NT2/D1 (cell line): ENCODE data around the gene RAB11FIP4.
A peak's percentile ranks its signal among the peaks of the same experiment; 100 is the strongest.

Source experiments
- DNase-seq: peaks from one replicate; pipeline ENCODE4 v3.0.0-alpha.2; 2011; ENCODE audit warnings: low read depth, low spot score
- H3K27me3 ChIP-seq: 2 replicates; pipeline ENCODE4 v1.6.0; 2011; ENCODE audit warnings: mild to moderate bottlenecking; ENCODE audit not compliant: insufficient read length, insufficient read depth
- H3K36me3 ChIP-seq: 2 replicates; pipeline ENCODE4 v1.6.1; 2011; ENCODE audit warnings: mild to moderate bottlenecking, low read length, mixed read lengths; ENCODE audit not compliant: insufficient read depth, insufficient read length
- H3K4me1 ChIP-seq: 2 replicates; pipeline ENCODE4 v1.5.1; 2011; ENCODE audit not compliant: insufficient read depth, insufficient read length
- H3K4me3 ChIP-seq: 2 replicates; pipeline ENCODE4 v1.5.1; 2011; ENCODE audit warnings: low read depth; ENCODE audit not compliant: insufficient read length
- H3K9ac ChIP-seq: 2 replicates; pipeline ENCODE4 v1.6.0; 2011; ENCODE audit warnings: low read depth; ENCODE audit not compliant: insufficient read length
- H3K9me3 ChIP-seq: 2 replicates; pipeline ENCODE4 v1.5.1; 2011; ENCODE audit warnings: mild to moderate bottlenecking, low read length; ENCODE audit not compliant: insufficient read depth
- SUZ12 ChIP-seq: IDR thresholded peaks from 2 replicates; pipeline ENCODE4 v1.6.1; 2011; ENCODE audit not compliant: insufficient read length, insufficient read depth; ENCODE audit errors: extremely low read depth
- YY1 ChIP-seq: IDR thresholded peaks from 2 replicates; pipeline ENCODE4 v1.6.1; 2011; ENCODE audit not compliant: insufficient read length, insufficient read depth
- ZNF274 ChIP-seq: IDR thresholded peaks from 2 replicates; pipeline ENCODE4 v1.6.1; 2011; ENCODE audit warnings: mild to moderate bottlenecking, low read depth, low read length

Gene RAB11FIP4

GRCh38 chr17:31528291-31528874 is 136.9 kb downstream of the RAB11FIP4 start:
- H3K9me3 ChIP-seq = peaks cover 11% of the 10 kb centered on the region; the same call in 1 of the 2 replicates
- peak overlapping the region; percentile 10 for H3K9ac ChIP-seq
- no peaks in the 10 kb centered on the region for H3K27me3 ChIP-seq
- H3K36me3 ChIP-seq = peaks cover 18% of the 10 kb centered on the region
- no peak for DNase-seq
- H3K4me3 ChIP-seq = no peak overlapping the region
- TF ChIP-seq YY1 = no peak
- no peak for TF ChIP-seq ZNF274
- no peak for TF ChIP-seq SUZ12
- H3K4me1 ChIP-seq = peaks cover 8% of the 10 kb centered on the region

DNA sequence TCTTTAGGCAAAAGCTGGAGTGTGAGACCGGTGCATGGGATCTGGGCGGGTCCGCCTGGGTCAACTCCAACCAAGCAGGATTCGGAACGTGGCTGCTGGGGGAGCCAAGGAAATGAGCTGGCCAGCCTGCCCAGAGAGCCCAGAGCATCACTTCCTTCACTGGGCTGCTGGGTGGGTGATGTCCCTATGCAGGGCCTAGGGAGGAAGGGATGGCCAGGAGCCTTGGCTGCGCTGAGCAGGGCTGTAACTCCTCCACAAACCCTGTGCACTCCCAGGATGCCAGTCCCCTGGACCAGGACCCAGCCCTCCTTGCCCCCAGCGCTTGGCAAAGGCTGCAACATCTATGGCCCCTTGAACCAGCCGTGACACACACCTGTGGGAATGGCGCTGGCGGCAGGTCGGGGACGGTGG is 138.4 kb downstream of the RAB11FIP4 start:
- TF ChIP-seq YY1 (no peak), SUZ12 (no peak), ZNF274 (no peak)
- Histone ChIP-seq H3K4me1 (peaks cover 5% of the 10 kb centered on the region), H3K9ac (no peak overlapping the region), H3K9me3 (no peaks in the 10 kb centered on the region), H3K4me3 (no peak overlapping the region), H3K36me3 (peaks cover 13% of the 10 kb centered on the region), H3K27me3 (no peaks in the 10 kb centered on the region)
- DNase-seq = no peak

DNA sequence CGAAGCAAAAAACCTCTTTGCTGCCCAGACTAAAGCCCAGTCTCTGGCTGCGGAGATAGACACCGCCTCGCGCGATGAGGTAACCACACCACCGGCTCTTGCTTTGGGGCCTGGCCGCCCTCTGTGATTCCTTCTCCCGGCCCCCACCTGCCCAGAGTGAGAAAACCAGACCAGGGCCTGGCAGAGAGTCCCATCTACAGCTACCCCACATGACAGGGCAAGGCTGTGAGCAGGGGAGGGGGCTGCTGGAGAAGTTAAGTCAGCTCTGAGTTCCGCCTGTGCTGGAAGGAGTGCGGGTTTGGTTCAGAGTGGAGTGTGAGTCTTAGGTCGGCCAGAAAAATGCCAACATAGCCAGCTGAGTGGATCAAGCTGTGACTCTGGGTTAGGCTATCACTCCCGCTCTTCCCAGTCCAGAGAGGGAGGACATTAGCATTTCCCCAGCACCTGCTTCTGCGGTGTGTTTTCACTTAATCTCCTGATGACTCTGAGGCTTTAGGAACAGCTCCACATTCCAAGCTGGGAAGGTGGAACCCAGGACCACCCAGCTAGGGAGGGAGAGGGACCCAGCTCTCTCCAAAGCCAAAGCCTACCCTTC is 139.0 kb downstream of the RAB11FIP4 start:
- no peaks in the 10 kb centered on the region for H3K9me3 ChIP-seq
- peak overlapping the region; percentile 34 for H3K9ac ChIP-seq
- no peak overlapping the region for H3K4me3 ChIP-seq
- no peaks in the 10 kb centered on the region for H3K27me3 ChIP-seq
- peaks cover 13% of the 10 kb centered on the region for H3K36me3 ChIP-seq
- DNase-seq = peak; percentile 27
- peaks cover 5% of the 10 kb centered on the region for H3K4me1 ChIP-seq
- no peak for TF ChIP-seq SUZ12
- TF ChIP-seq YY1 = no peak
- no peak for TF ChIP-seq ZNF274

DNA sequence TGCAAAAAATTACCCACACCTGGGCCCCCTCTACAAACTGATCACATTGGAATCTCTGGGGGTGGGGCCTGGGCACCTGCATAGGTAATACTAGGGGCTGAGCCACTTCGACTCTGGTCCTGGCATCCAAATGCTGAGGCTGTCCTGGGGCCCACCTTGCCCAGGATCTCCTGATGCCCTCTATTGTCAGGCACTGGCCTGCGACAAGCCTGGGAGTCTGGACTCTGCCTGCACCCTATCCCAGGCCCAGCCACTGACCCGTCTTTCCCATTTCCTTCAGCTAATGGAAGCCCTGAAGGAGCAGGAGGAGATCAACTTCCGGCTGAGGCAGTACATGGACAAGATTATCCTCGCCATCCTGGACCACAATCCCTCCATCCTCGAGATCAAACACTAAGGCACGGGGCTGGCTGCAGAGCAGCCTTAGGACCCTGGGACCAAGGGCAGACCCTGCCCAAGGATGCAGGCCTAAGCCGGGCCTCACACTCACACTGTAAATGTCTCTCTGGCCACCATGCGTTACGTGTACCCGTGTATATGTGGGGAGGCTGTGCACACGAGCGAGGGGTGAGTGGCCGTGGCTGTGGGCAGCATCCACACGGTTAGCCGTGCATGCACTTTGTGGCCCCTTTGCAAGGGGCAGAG is 140.0 kb downstream of the RAB11FIP4 start:
- Histone ChIP-seq H3K9ac (no peak overlapping the region), H3K4me3 (no peak overlapping the region), H3K4me1 (peaks cover 5% of the 10 kb centered on the region), H3K9me3 (no peaks in the 10 kb centered on the region), H3K27me3 (no peaks in the 10 kb centered on the region), H3K36me3 (peaks cover 13% of the 10 kb centered on the region)
- no peak for DNase-seq
- no peak for TF ChIP-seq YY1
- TF ChIP-seq ZNF274 = no peak
- no peak for TF ChIP-seq SUZ12

DNA sequence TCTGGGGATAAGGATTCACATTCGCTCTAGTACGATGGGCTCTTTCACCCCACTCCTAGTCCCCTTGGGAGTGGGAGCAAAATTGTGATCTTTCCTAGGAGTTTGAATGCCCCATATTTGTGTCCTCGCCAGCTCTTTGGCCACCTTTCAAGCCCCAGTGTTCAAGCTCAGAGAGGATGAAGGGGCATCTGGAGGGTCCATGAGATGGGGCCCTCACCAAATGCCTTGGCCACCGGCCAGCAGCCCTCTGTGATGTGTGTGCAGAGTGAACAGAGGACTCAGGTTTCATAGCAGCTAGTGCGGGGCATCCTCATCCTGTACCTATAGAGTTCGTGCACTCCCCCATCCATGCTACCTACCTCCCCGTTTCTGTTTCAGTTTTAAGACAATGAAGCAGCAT is 140.6 kb downstream of the RAB11FIP4 start:
- peaks cover 5% of the 10 kb centered on the region for H3K4me1 ChIP-seq
- no peaks in the 10 kb centered on the region for H3K27me3 ChIP-seq
- DNase-seq = no peak
- no peak for TF ChIP-seq YY1
- no peak for TF ChIP-seq SUZ12
- TF ChIP-seq ZNF274 = no peak
- no peaks in the 10 kb centered on the region for H3K9me3 ChIP-seq
- no peak overlapping the region for H3K9ac ChIP-seq
- H3K4me3 ChIP-seq = no peak overlapping the region
- peaks cover 13% of the 10 kb centered on the region for H3K36me3 ChIP-seq

- Histone ChIP-seq H3K4me3 (no peak overlapping the region), H3K4me1 (peaks cover 5% of the 10 kb centered on the region), H3K9ac (no peak overlapping the region), H3K36me3 (peaks cover 13% of the 10 kb centered on the region), H3K9me3 (no peaks in the 10 kb centered on the region), H3K27me3 (no peaks in the 10 kb centered on the region)
- TF ChIP-seq ZNF274 = no peak
- no peak for TF ChIP-seq SUZ12
- TF ChIP-seq YY1 = no peak
- DNase-seq = no peak
These were observed 141.1 kb downstream of the RAB11FIP4 start for GRCh38 chr17:31532526-31532925.

DNA sequence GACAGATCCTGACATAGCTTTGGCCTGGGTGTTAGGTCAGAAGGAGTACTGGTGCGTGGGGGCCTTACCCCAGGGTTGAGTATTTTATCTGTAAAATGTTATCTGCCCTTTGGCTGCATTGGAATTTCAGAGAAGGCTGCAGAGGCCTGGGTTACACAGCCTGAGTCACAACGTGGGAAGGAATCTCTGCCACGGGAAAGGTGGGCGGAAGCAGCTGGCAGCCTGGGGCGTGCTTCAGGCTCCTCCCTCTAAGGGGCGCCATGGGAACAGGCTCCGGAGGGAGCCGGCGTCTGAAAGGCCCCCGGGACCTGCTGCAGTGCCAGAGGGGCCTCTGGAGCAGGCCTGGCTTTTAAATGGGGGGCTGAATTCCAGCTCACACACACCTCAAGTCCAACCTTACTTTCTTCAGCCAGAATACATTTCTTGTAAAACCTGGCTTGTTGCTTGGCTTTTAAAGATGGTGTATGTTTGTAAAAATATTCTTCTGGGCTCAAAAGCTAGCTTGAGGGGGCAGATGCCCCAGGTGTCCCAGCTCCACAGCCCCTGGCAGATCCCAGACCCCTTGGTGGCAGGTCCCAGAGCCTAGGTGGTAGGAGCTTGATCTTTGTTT is 142.2 kb downstream of the RAB11FIP4 start:
- H3K36me3 ChIP-seq = peaks cover 8% of the 10 kb centered on the region
- no peak for DNase-seq
- no peak overlapping the region for H3K9ac ChIP-seq
- no peaks in the 10 kb centered on the region for H3K9me3 ChIP-seq
- no peaks in the 10 kb centered on the region for H3K27me3 ChIP-seq
- no peak overlapping the region for H3K4me3 ChIP-seq
- peaks cover 5% of the 10 kb centered on the region for H3K4me1 ChIP-seq
- TF ChIP-seq SUZ12 = no peak
- no peak for TF ChIP-seq YY1
- no peak for TF ChIP-seq ZNF274
